MM.1S (cell line): ENCODE results near the gene PLEKHD1.

Experiments
- EZH2phosphoT487 ChIP-seq: fragments of 300-600 bp; sonication (generic); IDR thresholded peaks from 2 replicates; pipeline ENCODE4 v1.6.1; 2018; ENCODE audit warnings: antibody characterized with exemption, low read length
- TF ChIP-seq, protein P1 (sequence below): fragments of 300-600 bp; sonication (generic); IDR thresholded peaks from 2 replicates; pipeline ENCODE4 v1.5.1; 2016; ENCODE audit warnings: antibody characterized with exemption, low read length, mixed read lengths

DNA sequence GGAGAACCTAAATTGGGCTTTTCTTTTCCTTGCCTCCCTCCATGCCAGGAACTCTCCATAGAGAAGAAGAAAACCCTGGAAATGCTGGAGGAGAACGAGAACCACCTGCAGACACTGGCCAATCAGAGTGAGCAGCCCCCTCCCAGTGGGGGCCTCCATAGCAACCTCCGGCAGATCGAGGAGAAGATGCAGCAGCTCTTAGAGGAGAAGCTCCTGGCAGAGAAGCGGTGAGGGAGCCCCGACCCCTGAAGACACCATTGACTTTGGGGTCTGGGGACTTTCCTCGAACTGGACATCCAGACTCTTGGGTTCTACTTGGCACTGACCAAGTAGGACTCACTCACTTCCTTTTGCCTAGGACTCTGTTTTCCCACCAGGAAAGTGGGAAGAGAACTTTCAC, 41.4 kb downstream of the PLEKHD1 start:
- TF ChIP-seq, protein P1, sequence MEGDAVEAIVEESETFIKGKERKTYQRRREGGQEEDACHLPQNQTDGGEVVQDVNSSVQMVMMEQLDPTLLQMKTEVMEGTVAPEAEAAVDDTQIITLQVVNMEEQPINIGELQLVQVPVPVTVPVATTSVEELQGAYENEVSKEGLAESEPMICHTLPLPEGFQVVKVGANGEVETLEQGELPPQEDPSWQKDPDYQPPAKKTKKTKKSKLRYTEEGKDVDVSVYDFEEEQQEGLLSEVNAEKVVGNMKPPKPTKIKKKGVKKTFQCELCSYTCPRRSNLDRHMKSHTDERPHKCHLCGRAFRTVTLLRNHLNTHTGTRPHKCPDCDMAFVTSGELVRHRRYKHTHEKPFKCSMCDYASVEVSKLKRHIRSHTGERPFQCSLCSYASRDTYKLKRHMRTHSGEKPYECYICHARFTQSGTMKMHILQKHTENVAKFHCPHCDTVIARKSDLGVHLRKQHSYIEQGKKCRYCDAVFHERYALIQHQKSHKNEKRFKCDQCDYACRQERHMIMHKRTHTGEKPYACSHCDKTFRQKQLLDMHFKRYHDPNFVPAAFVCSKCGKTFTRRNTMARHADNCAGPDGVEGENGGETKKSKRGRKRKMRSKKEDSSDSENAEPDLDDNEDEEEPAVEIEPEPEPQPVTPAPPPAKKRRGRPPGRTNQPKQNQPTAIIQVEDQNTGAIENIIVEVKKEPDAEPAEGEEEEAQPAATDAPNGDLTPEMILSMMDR = no peak
- TF ChIP-seq EZH2phosphoT487 = no peak
